ENCODE results near the gene WNK1.

The WNK1 gene

DNA sequence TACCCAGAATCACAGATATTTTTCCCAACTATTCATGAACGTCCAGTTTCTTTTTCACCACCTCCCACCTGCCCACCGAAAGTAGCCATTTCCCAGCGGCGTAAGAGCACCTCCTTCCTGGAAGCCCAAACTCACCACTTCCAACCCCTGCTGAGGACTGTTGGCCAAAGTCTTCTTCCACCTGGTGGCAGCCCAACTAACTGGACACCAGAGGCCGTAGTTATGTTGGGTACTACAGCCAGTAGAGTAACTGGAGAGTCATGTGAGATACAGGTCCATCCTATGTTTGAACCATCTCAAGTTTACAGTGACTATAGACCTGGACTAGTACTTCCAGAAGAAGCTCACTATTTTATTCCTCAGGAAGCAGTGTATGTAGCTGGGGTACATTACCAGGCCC lies 115.5 kb downstream of the WNK1 start:
- no peak for DNase-seq

- DNase-seq = no peak
Measured at GRCh38 chr12:868722-869121, 116.3 kb downstream of the WNK1 start.

DNA sequence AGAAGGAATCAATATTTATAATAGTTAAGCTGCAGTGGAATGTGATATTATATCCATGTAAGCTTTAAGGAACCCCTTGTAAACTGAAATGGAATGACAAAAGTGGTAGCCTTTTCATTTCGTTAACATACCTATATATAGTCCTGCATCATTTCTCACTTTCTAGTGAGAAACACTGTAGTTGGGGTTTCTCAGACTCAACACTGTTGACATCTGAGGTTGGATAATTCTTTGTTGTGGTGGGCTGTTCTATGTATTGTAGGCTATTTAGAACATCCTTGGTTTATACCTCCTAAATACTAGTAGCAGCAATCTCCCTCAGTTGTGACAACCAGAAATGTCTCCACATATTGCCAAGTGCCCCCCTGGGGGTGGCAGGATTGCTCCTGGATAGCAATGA lies 118.0 kb downstream of the WNK1 start:
- no peak for DNase-seq

GRCh38 chr12:873954-874353 lies 121.6 kb downstream of the WNK1 start:
- no peak for DNase-seq

DNA sequence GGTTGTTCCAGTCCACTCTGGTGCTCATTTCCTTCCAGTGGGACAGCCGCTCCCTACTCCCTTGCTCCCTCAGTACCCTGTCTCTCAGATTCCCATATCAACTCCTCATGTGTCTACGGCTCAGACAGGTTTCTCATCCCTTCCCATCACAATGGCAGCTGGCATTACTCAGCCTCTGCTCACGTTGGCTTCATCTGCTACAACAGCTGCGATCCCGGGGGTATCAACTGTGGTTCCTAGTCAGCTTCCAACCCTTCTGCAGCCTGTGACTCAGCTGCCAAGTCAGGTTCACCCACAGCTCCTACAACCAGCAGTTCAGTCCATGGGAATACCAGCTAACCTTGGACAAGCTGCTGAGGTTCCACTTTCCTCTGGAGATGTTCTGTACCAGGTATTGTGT lies 127.3 kb downstream of the WNK1 start:
- no peak for DNase-seq

GRCh38 chr12:880656-881055 lies 128.3 kb downstream of the WNK1 start:
- DNase-seq = no peak

DNA sequence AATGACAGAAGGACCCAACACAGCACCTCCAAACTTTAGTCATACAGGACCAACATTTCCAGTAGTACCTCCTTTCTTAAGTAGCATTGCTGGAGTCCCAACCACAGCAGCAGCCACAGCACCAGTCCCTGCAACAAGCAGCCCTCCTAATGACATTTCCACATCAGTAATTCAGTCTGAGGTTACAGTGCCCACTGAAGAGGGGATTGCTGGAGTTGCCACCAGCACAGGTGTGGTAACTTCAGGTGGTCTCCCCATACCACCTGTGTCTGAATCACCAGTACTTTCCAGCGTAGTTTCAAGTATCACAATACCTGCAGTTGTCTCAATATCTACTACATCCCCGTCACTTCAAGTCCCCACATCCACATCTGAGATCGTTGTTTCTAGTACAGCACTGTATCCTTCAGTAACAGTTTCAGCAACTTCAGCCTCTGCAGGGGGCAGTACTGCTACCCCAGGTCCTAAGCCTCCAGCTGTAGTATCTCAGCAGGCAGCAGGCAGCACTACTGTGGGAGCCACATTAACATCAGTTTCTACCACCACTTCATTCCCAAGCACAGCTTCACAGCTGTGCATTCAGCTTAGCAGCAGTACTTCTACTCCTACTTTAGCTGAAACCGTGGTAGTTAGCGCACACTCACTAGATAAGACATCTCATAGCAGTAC lies 132.5 kb downstream of the WNK1 start:
- no peak for DNase-seq

- DNase-seq = no peak
Measured at GRCh38 chr12:885701-886100, 133.3 kb downstream of the WNK1 start.

GRCh38 chr12:886206-886605 lies 133.8 kb downstream of the WNK1 start:
- no peak for DNase-seq

DNA sequence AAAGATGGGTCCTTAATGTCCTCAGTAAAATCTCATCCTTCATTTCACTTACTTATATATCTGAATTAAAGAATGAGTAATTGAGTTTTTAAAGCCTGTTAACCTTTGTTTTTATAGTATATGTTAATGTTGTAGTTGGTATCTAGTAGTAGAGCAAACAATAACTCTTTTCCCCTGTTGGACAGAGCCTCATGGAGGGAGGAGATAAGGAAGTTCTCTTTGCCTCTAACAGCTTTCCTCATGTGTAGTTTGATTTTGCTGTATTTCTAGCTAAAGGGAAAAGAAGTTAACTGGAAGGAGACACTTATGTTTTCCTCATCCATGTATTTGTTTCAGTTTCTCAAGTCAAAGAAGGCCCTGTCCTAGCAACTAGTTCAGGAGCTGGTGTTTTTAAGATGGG lies 141.8 kb downstream of the WNK1 start:
- no peak for DNase-seq

DNA sequence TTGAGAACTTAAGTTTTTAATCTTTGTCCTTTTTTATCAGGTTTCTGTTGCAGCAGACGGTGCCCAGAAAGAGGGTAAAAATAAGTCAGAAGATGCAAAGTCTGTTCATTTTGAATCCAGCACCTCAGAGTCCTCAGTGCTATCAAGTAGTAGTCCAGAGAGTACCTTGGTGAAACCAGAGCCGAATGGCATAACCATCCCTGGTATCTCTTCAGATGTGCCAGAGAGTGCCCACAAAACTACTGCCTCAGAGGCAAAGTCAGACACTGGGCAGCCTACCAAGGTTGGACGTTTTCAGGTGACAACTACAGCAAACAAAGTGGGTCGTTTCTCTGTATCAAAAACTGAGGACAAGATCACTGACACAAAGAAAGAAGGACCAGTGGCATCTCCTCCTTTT lies 143.7 kb downstream of the WNK1 start:
- no peak for DNase-seq

DNA sequence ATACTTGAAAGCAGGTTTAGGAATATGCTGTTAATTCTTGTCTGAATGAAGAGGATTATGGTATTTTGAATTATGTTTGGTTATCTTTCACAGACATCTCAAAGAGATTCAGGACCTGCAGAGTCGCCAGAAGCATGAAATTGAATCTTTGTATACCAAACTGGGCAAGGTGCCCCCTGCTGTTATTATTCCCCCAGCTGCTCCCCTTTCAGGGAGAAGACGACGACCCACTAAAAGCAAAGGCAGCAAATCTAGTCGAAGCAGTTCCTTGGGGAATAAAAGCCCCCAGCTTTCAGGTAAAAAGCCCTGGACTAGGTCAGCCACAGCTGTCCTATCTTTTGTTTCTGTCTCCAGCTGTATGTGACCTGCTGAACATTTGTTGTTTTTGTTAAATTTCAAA lies 145.0 kb downstream of the WNK1 start:
- DNase-seq = no peak

GRCh38 chr12:902581-902980 lies 150.2 kb downstream of the WNK1 start:
- no peak for DNase-seq

DNA sequence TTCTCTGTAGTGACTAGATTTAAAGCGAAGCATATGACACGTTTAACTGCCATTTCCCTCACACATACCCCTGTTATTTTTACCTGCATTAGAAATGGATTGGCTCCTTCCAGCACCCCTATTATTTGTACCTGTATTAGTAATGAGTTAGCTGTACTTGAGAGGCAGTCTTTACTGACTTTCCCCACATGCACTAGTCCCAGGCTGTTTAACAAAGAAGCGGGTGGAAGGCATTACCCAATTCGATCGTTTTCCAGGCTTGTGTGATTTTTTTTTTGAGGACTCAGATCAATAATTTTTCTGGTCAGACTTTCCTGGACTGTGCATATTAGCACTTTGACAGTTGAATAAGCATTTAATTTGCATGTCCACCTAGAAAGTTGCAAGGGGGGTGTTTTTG lies 150.7 kb downstream of the WNK1 start:
- no peak for DNase-seq

DNA sequence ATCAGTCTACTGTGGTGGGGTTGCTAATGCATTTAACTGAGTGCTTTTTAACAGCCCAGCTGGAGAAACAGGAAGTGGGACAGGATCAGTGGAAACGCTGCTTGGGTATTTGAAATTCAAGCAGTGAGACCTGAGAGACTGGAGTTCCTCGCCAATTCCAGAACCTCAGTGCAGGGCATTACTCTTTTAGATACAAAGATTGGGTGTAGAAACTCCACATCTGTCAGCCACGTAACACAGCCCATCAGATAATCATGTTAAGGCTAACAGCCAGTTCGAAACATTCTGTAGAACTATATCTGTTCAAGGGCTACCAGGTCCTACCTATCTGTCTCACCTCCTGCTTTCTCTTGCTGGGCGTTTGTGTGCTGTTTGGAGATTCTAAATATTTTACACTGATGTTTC lies 151.6 kb downstream of the WNK1 start:
- no peak for DNase-seq

GRCh38 chr12:905261-906031 lies 153.1 kb downstream of the WNK1 start:
- no peak for DNase-seq

- DNase-seq = no peak
Measured at GRCh38 chr12:906062-906585, 153.7 kb downstream of the WNK1 start.

- DNase-seq = no peak
Measured at GRCh38 chr12:907413-908185, 155.2 kb downstream of the WNK1 start.

- DNase-seq = no peak
Measured at GRCh38 chr12:909861-910260, 157.5 kb downstream of the WNK1 start.

- no peak for DNase-seq
Measured at GRCh38 chr12:910416-910815, 158.0 kb downstream of the WNK1 start.

DNA sequence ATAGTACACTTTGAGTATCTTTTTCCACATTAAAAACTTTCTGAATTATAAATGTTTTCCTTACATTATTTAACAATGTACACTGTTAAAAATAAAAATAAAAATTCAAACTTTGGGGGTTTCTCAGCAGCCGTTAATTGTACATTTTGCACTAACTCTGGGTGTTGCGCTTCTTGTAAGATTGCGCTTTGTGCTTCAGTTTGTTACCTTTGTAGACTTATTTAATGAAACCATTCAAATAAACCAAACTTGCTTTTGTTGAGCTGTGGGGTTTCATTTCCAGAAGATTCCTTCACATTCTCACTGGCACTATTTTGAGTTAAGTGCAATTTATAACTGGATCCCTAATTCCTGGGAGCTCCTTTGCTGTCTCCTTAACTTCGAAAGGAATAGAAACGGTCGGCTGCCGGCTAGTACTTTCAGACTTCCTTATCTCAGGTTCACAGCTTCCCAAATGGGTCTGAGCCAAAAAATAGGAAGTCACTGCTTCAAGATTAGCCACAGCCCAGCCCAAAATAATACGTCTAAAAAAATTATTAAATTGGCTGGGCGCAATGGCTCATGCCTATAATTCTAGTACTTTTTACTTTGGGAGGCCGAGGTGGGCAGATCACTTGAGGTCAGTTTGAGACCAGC lies 158.9 kb downstream of the WNK1 start:
- no peak for DNase-seq

- no peak for DNase-seq
Measured at GRCh38 chr12:912466-913235, 160.3 kb downstream of the WNK1 start.
